Measurements from ENCODE around the gene PAEP. TPM values are rescaled to one million over a fixed set of nuclear protein-coding genes. Genes with fewer than 3 reads are reported as not detected.

The PAEP gene
- total and polyA plus RNA-seq, 9 donors, result 0.41 to 8.8 (median 1.2) TPM; not detected in 2

GRCh38 chr9:135573124-135573523 is 11.6 kb downstream of the PAEP start:
- Histone ChIP-seq H3K9me3 (no peaks in the 10 kb centered on the region), H3K27ac (no peak overlapping the region), H3K36me3 (no peaks in the 10 kb centered on the region), H3K4me3 (no peak overlapping the region), H3K27me3 (no peaks in the 10 kb centered on the region), H3K4me1 (ENCODE audit: insufficient read depth) (no peaks in the 10 kb centered on the region)
- WGBS, 3 donors, result 78 to 90% (median 88%) methylated on average over 1 of the region's 1 CpG
- no peak for TF ChIP-seq EP300 (IDR thresholded peaks at IDR 0.05)
- TF ChIP-seq POLR2A (IDR thresholded peaks at IDR 0.05), result no peak
- TF ChIP-seq CTCF (IDR thresholded peaks at IDR 0.05), result no peak
- intact Hi-C loops (cut with DNase I), result no loop called here
- no peak for DNase-seq

GRCh38 chr9:135574331-135574730 is 12.8 kb downstream of the PAEP start:
- TF ChIP-seq CTCF (IDR thresholded peaks at IDR 0.05), result no peak
- no peak for TF ChIP-seq EP300 (IDR thresholded peaks at IDR 0.05)
- Histone ChIP-seq H3K4me3 (no peak overlapping the region), H3K9me3 (no peaks in the 10 kb centered on the region), H3K36me3 (no peaks in the 10 kb centered on the region), H3K27ac (no peak overlapping the region), H3K4me1 (ENCODE audit: insufficient read depth) (no peaks in the 10 kb centered on the region), H3K27me3 (no peaks in the 10 kb centered on the region)
- no peak for DNase-seq
- 47 to 61% (median 51%) methylated on average over 14 of the region's 14 CpGs for WGBS, 3 donors
- intact Hi-C loops (cut with DNase I), result no loop called here

GRCh38 chr9:135574943-135575342 is 13.4 kb downstream of the PAEP start:
- WGBS, 3 donors, result 86 to 90% (median 88%) methylated on average over 14 to 15 of the region's 15 CpGs
- Histone ChIP-seq H3K4me1 (ENCODE audit: insufficient read depth) (no peaks in the 10 kb centered on the region), H3K36me3 (no peaks in the 10 kb centered on the region), H3K27me3 (no peaks in the 10 kb centered on the region), H3K9me3 (no peaks in the 10 kb centered on the region), H3K27ac (no peak overlapping the region), H3K4me3 (no peak overlapping the region)
- no peak for DNase-seq
- TF ChIP-seq CTCF (IDR thresholded peaks at IDR 0.05), result no peak
- no peak for TF ChIP-seq EP300 (IDR thresholded peaks at IDR 0.05)
- no peak for TF ChIP-seq POLR2A (IDR thresholded peaks at IDR 0.05)
- intact Hi-C loops (cut with DNase I), result no loop called here

GRCh38 chr9:135575995-135576631 is 14.6 kb downstream of the PAEP start:
- TF ChIP-seq CTCF (IDR thresholded peaks at IDR 0.05), result no peak
- TF ChIP-seq POLR2A (IDR thresholded peaks at IDR 0.05), result no peak
- TF ChIP-seq EP300 (IDR thresholded peaks at IDR 0.05), result no peak
- no peaks in the 10 kb centered on the region for H3K9me3 ChIP-seq
- intact Hi-C loops (cut with DNase I), result no loop called here
- no peaks in the 10 kb centered on the region for H3K4me1 ChIP-seq (ENCODE audit: insufficient read depth)
- 70 to 81% (median 77%) methylated on average over 22 of the region's 22 CpGs for WGBS, 3 donors
- no peak overlapping the region for H3K27ac ChIP-seq
- H3K4me3 ChIP-seq, result no peak overlapping the region
- no peaks in the 10 kb centered on the region for H3K36me3 ChIP-seq
- no peaks in the 10 kb centered on the region for H3K27me3 ChIP-seq
- DNase-seq, result no peak

Measured in ovary (tissue), 9 donors.